ENCODE measurements around the gene SYNPR.

The SYNPR gene

DNA sequence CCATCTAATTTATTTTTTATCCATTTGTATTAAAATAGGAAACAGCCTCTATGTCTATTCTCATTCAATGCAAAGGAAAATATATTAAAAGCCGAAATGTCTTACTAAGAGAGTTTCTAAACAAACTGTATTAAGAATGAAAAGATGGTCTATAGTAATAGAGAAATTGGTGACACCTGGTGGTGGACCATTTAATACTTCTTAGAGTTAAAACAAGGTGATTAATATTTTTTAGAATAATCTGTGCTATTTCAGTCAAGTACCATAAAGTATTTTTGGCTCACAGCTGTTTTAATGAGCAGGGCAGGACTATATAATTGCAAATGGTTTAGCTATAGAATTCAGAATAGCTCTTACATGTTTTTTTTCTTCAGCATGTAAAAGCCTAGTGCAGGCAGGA lies 55.7 kb downstream of the SYNPR start:
- Histone ChIP-seq H3K27me3 (replicated peaks) (no peaks in the 10 kb centered on the region), H3K36me3 (replicated peaks) (no peaks in the 10 kb centered on the region), H3K4me3 (ENCODE audit: low read depth, low read length) (no peak overlapping the region), H3K27ac (no peak overlapping the region)
- no peak for DNase-seq
- no peak for TF ChIP-seq CTCF (IDR thresholded peaks at IDR 0.05; ENCODE audit: low read depth, low read length, missing control alignments)
- in situ Hi-C loops (cut with HindIII; ENCODE audit: low pct_ligation_motif_present, low sequenced_read_pairs), result no loop called here

DNA sequence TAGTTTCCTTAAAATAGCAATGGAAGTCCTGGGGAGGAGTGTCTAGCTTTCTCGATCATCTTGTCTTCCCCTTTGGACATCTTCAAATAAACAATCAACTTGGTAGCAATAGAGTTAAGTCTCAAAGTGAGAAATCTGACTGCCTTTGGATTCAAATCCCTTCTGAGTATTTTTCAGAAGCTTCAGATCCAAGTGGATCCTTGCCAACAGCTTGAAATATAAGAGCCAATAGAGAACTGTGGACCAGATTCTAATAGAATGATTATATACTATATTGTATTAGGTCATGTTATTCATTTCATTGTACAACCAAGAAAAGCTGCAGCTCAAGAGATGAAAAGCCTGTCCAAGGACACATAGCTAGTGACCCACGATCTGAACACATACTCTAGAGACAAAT lies 60.2 kb downstream of the SYNPR start:
- H3K4me3 ChIP-seq (ENCODE audit: low read depth, low read length), result no peak overlapping the region
- no peaks in the 10 kb centered on the region for H3K36me3 ChIP-seq (replicated peaks)
- no peaks in the 10 kb centered on the region for H3K27me3 ChIP-seq (replicated peaks)
- no peak for DNase-seq
- in situ Hi-C loops (cut with HindIII; ENCODE audit: low pct_ligation_motif_present, low sequenced_read_pairs), result no loop called here
- no peak overlapping the region for H3K27ac ChIP-seq
- no peak for TF ChIP-seq CTCF (IDR thresholded peaks at IDR 0.05; ENCODE audit: low read depth, low read length, missing control alignments)

GRCh38 chr3:63343674-63344073 lies 65.6 kb downstream of the SYNPR start:
- peak; percentile 99 for DNase-seq
- TF ChIP-seq CTCF (IDR thresholded peaks at IDR 0.05; ENCODE audit: low read depth, low read length, missing control alignments), result no peak
- no peak overlapping the region for H3K4me3 ChIP-seq (ENCODE audit: low read depth, low read length)
- H3K36me3 ChIP-seq (replicated peaks), result no peaks in the 10 kb centered on the region
- H3K27me3 ChIP-seq (replicated peaks), result no peaks in the 10 kb centered on the region
- in situ Hi-C loops (cut with HindIII; ENCODE audit: low pct_ligation_motif_present, low sequenced_read_pairs), result no loop called here
- H3K27ac ChIP-seq, result peak overlapping the region; percentile 33

DNA sequence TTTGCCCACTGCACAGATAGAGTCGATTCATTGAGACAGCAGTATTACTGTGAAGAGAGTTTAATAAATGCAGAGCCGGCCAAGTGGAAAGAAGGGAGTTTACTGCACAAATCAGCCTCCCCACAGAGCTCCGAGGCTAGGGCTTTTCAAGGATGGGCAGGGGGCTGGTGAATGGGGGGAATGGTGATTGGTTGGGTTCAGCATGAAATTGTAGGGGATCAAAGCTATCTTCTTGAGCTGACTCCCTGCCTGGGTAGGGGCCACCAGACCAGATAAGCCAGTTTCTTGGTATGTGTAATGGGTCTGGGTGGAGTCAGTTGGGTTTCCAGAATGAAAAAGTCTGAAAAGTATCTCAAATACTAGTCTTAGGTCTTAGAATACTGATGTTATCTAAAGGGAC lies 66.6 kb downstream of the SYNPR start:
- no peak for DNase-seq

DNA sequence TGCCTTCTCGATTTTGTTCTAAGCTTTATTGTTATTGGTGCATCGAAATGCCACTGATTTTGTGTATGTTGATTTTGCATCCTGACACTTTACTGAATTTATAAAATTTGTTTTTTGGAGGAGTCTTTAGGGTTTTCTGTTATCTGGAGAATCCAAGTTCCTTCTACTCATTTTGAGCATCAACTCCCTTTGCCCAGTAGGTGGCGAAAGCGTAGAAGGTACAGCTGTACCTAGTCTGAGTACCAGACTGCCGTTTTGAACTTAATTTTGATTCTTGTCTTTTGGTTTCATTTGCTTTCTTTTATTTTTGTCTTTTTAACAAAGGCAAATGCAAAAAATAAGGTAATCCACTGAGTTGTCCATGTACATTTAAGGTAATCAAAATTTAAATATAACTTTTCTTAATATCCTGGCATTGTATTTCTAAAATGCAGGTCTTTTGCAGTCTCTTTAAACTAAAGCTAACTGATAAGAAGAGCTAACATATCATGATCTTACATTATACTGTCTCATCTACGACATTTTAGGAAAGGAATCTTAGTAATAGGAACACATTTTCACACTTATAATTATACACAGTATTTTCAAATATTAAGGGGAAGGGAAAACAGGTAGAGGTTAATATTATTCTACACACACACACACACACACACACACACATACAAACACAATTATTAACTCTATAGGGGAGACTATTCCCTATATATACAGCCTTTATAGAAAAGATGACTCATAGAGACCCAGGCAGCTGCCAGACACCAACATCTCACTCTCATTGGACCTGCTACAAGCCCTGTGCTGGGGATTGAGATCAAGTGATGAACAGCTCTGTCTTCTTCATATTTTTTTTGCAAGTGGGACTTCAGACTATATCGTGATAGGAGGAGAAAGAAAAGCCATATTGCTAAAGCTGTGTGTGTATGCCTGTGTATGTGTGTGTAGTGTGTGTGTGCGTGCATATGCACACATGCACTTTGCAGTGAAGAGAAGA lies 71.8 kb downstream of the SYNPR start:
- in situ Hi-C loops (cut with HindIII; ENCODE audit: low pct_ligation_motif_present, low sequenced_read_pairs), result loop anchor here (25.0 kb wide), 1 partner anchor 462 kb away; the partner anchor contains the start of gene C3orf49
- DNase-seq, result peak; percentile 64
- Histone ChIP-seq H3K27ac (no peak overlapping the region), H3K4me3 (ENCODE audit: low read depth, low read length) (no peak overlapping the region), H3K27me3 (replicated peaks) (no peaks in the 10 kb centered on the region), H3K36me3 (replicated peaks) (no peaks in the 10 kb centered on the region)
- peak; percentile 94 for TF ChIP-seq CTCF (IDR thresholded peaks at IDR 0.05; ENCODE audit: low read depth, low read length, missing control alignments)

More for the DNA sequence above, 66.6 kb downstream of the SYNPR start:
- Histone ChIP-seq H3K4me3 (ENCODE audit: low read depth, low read length) (no peak overlapping the region), H3K36me3 (replicated peaks) (no peaks in the 10 kb centered on the region), H3K27me3 (replicated peaks) (no peaks in the 10 kb centered on the region), H3K27ac (no peak overlapping the region)
- in situ Hi-C loops (cut with HindIII; ENCODE audit: low pct_ligation_motif_present, low sequenced_read_pairs), result no loop called here
- no peak for TF ChIP-seq CTCF (IDR thresholded peaks at IDR 0.05; ENCODE audit: low read depth, low read length, missing control alignments)
